Measurements from ENCODE around the gene OLFM2. TPM values are rescaled to one million over a fixed set of nuclear protein-coding genes. Genes with fewer than 3 reads are reported as not detected.

OLFM2 gene
- total RNA-seq, 1 experiment from 2014 or later, result 19.9 TPM

DNA sequence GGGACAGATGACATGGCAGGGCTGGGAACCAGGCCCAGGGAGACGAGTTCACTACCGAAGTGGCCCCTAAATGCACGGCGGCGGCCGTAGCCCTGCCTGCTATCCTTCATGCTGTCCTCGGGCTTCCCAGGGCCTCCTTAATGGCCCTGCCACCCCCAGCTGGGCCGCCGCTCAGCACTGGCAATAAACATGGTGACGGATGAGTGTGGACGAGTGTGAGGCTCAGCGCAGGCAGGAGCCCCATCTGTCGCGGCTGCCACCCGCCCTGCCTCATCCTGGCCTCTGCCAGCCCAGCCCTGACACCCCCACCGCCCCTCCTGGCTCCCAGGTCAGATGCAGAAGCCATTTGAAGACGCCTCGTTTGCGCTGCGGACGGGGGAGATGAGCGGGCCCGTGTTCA is 87.6 kb downstream of the OLFM2 start:
- Histone ChIP-seq H4K20me1 (ENCODE audit: insufficient read depth) (no peaks in the 10 kb centered on the region), H3K4me2 (ENCODE audit: low read length) (no peak overlapping the region), H3K79me2 (ENCODE audit: insufficient read depth, low read length) (peaks cover 11% of the 10 kb centered on the region; the same call in 1 of the 2 replicates), H3K9me2 (ENCODE audit: insufficient read depth) (no peaks in the 10 kb centered on the region), H3K9ac (ENCODE audit: low read length) (no peak overlapping the region), H3K4me1 (ENCODE audit: control insufficient read depth in 1 of 2, insufficient read depth in 2 of 2, low read length in 2 of 2) (peaks cover 0 to 22% of the 10 kb centered on the region in 2 experiments; a peak in 2 of 4 replicates), H2AFZ (ENCODE audit: low read depth, low read length, poor library complexity, severe bottlenecking) (no peak overlapping the region), H3K9me3 (ENCODE audit: control insufficient read depth in 1 of 2, insufficient read depth in 1 of 2, low read depth in 1 of 2, low read length in 2 of 2) (no peaks in the 10 kb centered on the region), H3K27me3 (ENCODE audit: insufficient read depth, low read length) (no peaks in the 10 kb centered on the region), H3K4me3 (replicated peaks in 1 of 2; ENCODE audit: low read depth in 1 of 2, low read length in 2 of 2) (no peak overlapping the region), H3K36me3 (ENCODE audit: control insufficient read depth in 1 of 2, insufficient read depth in 2 of 2, low read length in 2 of 2) (peaks cover 5% of the 10 kb centered on the region in 2 experiments; a peak in 3 of 4 replicates), H3K27ac (ENCODE audit: low read depth, low read length) (no peak overlapping the region; the same call in 1 of the 2 replicates)
- ChIA-PET CTCF (no interaction called here), RAD21 (ENCODE audit: low non-redundant PET in 1 of 2, low total read pairs in 2 of 2, uncharacterized antibody in 2 of 2, unreplicated experiment in 2 of 2) (no interaction called here), POLR2A (no interaction called here)
- ATAC-seq, result no peak
- BruUV-seq (replicated peaks), result no TSS peak
- TF ChIP-seq SIN3A (IDR thresholded peaks at IDR 0.05; ENCODE audit: low read depth) (no peak), ELF1 (IDR thresholded peaks at IDR 0.05; ENCODE audit: borderline replicate concordance, low read depth) (no peak), ZBTB33 (IDR thresholded peaks at IDR 0.05; ENCODE audit: extremely low read depth, insufficient replicate concordance, low read length) (no peak), EZH2 (IDR thresholded peaks at IDR 0.05) (no peak), EZH2phosphoT487 (IDR thresholded peaks at IDR 0.05; ENCODE audit: borderline replicate concordance) (no peak), POLR2AphosphoS5 (IDR thresholded peaks at IDR 0.05; ENCODE audit: low read depth, low read length) (no peak), CEBPB (IDR thresholded peaks at IDR 0.05; ENCODE audit: low read depth) (no peak), POLR2A (IDR thresholded peaks at IDR 0.05; ENCODE audit: borderline replicate concordance, extremely low read depth, insufficient read depth, insufficient read length) (no peak), YY1 (IDR thresholded peaks at IDR 0.05; ENCODE audit: extremely low read depth, insufficient replicate concordance, low read depth, low read length) (no peak), MAX (IDR thresholded peaks at IDR 0.05) (no peak), SP1 (IDR thresholded peaks at IDR 0.05; ENCODE audit: low read depth) (no peak), CBX3 (IDR thresholded peaks at IDR 0.05; ENCODE audit: low read depth) (no peak), SRF (IDR thresholded peaks at IDR 0.05; ENCODE audit: low read depth) (no peak), ZNF274 (IDR thresholded peaks at IDR 0.05; ENCODE audit: low read depth, low read length) (no peak)
- TF ChIP-seq, protein P1, sequence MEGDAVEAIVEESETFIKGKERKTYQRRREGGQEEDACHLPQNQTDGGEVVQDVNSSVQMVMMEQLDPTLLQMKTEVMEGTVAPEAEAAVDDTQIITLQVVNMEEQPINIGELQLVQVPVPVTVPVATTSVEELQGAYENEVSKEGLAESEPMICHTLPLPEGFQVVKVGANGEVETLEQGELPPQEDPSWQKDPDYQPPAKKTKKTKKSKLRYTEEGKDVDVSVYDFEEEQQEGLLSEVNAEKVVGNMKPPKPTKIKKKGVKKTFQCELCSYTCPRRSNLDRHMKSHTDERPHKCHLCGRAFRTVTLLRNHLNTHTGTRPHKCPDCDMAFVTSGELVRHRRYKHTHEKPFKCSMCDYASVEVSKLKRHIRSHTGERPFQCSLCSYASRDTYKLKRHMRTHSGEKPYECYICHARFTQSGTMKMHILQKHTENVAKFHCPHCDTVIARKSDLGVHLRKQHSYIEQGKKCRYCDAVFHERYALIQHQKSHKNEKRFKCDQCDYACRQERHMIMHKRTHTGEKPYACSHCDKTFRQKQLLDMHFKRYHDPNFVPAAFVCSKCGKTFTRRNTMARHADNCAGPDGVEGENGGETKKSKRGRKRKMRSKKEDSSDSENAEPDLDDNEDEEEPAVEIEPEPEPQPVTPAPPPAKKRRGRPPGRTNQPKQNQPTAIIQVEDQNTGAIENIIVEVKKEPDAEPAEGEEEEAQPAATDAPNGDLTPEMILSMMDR (IDR thresholded peaks at IDR 0.05 in 2 of 3, conservative IDR thresholded peaks at IDR 0.05 in 1 of 3; ENCODE audit: borderline replicate concordance in 1 of 3, insufficient read depth in 1 of 3, low read depth in 2 of 3, low read length in 2 of 3), result no peak
- TF ChIP-seq, protein P2, sequence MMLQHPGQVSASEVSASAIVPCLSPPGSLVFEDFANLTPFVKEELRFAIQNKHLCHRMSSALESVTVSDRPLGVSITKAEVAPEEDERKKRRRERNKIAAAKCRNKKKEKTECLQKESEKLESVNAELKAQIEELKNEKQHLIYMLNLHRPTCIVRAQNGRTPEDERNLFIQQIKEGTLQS (IDR thresholded peaks at IDR 0.05), result no peak
- DNase-seq (ENCODE audit: low read depth, low spot score), result no peak
- intact Hi-C loops (cut with micrococcal nuclease), result loop anchor here (2.0 to 5.0 kb wide), 4 partner anchors 66 to 711 kb away; no protein-coding TSS in a partner anchor
